ENCODE data around the gene GPD1.
"Not testable (repeated sequence)": the region's sequence is repeated elsewhere in the genome, so short reads cannot be mapped to it uniquely, and the experiment has no call there.

Gene GPD1

DNA sequence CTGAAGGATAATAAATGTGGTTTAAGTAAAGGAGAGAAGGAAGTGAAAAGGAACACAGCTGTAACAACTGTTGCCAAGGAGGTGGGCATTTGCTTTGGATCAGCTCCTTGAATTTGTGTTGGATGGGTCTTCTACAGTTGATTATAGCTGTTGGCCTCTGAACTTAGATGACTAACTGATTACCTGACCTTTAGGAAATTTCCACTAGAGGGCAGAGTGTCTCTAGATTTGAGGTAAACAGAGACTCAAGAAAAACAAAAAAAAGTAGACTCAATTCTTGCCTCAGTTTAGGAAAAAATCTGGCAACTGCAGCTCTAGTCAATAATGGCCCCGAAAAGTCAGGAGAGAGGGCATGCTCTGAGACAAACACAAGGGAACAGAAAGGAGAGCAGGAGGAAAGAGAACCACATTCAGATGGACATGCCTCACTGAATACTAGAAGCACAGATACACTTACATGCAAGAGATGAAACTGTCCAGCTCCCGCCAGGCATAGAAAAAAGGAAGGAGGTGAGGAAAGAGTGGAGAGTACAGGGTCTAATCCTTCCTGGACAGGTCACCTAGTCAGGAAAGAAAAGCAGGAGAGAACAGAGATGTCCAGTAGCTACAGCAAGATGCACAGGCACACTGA lies 28.8 kb downstream of the GPD1 start:
- DNase-seq: no peak

DNA sequence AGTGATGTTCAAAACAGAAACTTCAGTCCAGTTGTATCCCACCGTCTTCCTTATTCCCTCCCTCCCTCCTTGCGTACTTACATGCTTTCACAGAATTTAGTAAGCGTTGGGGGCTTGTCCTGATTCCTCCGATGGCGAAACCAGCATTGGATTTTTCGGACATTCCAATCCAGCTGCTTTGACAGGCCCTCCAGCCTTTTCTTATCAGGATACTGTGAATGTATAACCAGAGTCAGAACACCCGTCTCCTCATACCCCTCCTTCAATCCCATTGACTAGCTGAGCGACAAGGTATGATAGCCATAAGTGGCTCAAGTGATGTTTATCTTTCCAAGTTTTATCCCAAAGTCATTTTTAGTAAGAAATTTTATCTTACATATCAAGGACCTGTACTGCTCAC lies 39.2 kb downstream of the GPD1 start:
- no peak for DNase-seq

DNA sequence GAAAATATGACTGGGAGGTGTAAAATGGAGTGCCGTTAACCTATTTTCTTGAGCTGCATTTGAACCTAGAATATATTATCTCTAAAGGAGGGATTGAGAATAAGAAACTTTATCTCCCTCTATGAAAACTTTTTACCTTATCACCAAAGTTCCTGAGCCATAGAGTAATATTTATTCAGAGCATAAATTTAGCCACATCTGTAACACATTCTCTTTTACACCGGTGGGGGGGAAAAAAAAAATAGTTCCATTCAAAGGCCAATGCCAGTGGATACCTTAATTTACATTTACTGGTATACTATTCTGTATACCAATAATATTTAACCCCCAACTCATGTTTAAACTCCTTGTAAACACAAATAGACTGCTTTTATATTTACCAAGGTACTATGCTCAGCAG lies 41.6 kb downstream of the GPD1 start:
- no peak for DNase-seq

DNA sequence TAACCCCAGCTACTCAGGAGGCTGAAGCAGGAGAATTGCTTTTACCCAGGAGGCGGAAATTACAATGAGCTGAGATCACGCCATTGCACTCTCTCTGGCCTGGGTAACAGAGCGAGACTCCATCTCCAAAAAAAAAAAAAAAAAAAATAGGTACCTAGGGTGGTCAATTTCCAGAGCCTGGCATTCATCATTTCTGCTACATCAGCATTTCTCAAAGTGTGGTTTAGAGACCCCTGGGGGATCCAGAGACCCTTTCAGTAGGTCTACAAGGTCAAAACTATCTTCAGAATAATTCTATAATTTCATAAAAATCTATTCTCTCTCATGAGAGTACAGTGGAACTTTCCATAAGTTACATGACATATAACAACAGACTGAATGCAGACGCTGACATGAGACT lies 43.5 kb downstream of the GPD1 start:
- no peak for DNase-seq

DNA sequence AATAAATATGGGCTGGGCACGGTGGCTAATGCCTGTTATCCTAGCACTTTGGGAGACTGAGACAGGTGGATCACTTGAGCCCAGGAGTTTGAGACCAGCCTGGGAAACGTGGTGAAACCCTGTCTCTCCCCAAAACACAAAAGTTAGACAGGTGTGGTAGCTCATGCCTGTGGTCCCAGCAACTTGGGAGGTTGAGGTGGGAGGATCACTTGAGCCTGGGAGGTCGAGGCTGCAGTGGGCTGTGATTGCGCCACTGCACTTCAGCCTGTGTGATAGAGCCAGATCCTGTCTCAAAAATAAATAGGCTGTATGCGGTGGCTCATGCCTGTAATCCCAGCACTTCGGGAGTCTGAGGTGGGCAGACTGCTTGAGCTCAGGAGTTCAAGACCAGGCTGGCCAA lies 44.2 kb downstream of the GPD1 start:
- DNase-seq: not testable (repeated sequence)

DNA sequence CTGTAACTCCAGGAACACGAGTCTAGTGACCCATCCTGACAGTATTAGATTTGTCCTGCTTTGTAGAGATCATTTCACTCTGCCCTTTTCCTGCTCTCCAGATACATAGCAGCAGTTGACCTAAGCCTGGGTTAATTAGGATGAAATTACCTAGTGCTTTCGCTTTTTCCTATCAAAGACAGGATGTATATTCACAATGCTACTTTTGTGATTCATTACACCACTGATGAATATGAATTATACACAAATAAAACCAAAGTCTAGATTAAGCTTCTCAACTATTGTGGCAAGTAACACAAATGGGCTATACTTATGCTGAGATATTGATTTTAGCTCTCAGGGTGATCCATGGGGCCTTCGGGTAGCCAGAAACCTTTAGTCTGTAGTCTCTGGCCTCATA lies 45.5 kb downstream of the GPD1 start:
- DNase-seq: no peak

DNA sequence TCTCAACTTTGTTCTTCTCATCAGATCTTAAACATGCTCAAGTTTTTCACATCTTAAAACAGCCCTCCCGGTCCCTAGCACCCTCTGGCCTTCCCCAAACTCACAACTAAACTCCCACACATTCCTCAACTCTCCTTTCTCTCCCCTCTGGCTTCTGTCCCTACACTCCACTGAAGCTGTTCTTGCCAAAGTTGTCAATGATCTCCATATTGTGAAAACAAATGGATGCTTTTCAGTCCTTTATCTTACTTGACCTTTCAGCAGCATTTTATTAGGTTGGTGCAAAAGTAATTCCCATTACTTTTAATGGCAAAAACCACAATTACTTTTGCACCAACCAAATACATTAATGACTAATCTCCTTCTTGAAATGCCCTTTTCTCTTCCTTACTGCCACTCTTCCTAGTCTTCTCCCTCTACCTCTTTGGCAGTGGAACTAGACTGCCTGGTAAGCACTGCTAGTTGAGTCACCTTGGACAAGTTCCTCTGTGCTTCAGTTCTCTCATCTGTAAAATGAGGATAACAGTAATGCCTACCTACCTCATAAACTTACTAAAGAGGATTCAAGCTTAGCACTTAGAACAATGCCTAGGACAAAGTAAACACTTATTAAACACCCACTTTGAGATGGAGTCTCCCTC lies 47.4 kb downstream of the GPD1 start:
- no peak for DNase-seq

DNA sequence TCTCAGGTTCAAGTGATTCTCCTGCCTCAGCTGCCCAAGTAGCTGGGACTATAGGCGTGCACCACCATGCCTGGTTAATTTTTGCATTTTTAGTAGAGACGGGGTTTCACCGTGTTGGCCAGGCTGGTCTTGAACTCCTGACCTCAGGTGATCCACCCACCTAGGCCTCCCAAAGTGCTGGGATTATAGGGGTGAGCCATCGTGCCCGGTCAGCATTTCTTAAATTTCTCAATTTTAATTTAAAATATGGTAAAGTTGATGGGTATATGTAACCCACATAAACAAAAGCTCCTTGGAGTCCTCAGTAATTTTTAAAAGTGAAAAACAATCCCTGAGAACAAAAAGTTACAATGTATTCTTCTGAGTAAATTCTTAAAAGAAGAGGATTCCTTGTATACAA lies 51.1 kb downstream of the GPD1 start:
- not testable (repeated sequence) for DNase-seq

DNA sequence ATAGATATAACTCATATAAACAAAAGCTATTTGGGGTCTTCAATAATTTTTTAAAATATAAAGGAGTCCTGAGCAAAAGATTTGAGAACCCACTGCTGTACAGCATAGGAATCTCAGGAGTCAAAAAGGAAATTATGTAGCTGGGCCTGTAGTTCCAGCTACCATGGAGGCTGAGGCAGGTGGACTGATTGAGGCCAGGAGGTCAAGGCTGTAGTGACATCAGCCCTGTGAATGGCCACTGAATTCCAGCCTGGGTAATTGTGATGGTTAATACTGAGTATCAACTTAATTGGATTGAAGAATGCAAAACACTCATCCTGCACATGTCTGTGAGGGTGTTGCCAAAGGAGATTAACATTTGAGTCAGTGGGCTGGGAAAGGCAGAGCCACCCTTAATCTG lies 52.8 kb downstream of the GPD1 start:
- DNase-seq: no peak

DNA sequence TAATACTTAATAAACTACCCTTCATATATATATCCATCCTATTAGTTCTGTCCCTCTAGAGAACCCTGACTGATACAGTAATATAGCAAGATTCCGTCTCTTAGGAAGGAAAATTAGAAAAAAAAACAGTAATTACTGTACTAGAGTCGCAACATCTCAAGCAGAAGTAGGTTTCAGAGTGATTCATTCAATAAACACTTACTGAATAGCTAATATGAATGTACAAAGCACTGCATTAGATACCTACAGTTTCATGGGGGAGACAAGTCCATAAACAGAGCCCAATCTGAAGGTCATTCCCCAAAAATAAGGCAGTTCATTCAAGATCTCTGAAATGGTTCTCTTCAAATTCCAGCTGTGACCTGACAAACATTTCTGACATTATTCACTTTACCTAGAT lies 53.5 kb downstream of the GPD1 start:
- no peak for DNase-seq

DNA sequence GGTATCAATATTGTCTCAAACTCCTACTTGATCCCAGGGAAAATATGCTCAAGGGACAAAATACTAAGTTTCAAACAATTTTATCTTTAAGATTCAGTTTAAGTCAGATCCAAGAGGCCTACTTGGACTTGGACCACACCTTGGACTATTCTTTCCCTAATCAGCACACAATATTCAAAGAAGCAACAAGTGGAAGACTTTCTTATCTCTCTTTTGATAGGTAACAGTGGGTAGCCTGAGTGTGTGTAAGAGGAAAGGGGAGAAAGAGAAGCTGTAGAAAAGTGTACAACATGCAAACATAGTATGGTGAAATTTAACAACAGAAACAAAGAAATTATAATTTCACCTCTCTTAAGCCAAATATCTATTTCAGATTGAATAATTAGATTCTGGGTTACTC lies 56.8 kb downstream of the GPD1 start:
- DNase-seq: no peak
